ENCODE data around the gene FOXF1.

DNA sequence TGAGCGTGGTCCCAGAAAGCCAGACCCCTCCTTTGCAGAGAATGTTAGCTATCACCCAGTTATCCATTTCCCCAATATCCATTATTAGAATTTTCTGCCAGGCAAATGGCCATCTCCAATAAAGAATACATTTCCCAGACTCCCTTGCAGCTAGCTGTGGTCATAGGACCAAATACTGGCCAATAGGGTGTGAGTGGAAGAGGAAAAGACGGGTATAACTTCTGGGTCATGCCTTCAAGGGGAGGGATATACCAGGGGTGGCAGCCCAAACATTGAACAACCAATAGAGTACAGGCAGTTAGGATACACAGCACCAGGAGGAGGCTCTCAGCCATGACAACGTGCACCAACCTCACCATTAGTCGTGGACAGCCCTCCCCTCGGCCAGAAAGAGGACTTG, 26.1 kb upstream of the FOXF1 start:
- TF ChIP-seq EZH2 (optimal IDR thresholded peaks at IDR 0.05; ENCODE audit: low read depth, low read length): no peak
- TF ChIP-seq, protein P1, sequence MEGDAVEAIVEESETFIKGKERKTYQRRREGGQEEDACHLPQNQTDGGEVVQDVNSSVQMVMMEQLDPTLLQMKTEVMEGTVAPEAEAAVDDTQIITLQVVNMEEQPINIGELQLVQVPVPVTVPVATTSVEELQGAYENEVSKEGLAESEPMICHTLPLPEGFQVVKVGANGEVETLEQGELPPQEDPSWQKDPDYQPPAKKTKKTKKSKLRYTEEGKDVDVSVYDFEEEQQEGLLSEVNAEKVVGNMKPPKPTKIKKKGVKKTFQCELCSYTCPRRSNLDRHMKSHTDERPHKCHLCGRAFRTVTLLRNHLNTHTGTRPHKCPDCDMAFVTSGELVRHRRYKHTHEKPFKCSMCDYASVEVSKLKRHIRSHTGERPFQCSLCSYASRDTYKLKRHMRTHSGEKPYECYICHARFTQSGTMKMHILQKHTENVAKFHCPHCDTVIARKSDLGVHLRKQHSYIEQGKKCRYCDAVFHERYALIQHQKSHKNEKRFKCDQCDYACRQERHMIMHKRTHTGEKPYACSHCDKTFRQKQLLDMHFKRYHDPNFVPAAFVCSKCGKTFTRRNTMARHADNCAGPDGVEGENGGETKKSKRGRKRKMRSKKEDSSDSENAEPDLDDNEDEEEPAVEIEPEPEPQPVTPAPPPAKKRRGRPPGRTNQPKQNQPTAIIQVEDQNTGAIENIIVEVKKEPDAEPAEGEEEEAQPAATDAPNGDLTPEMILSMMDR (IDR thresholded peaks at IDR 0.05; ENCODE audit: low read length): no peak

Data from MM.1S (cell line).